Suppressor macrophage (primary cell): ENCODE data around the gene BMERB1.

ENCODE experiments used
- DNase-seq, 4 experiments: peaks; one replicate each; pipeline ENCODE4 v3.0.0-alpha.2; 2020 to 2022

The BMERB1 gene

DNA sequence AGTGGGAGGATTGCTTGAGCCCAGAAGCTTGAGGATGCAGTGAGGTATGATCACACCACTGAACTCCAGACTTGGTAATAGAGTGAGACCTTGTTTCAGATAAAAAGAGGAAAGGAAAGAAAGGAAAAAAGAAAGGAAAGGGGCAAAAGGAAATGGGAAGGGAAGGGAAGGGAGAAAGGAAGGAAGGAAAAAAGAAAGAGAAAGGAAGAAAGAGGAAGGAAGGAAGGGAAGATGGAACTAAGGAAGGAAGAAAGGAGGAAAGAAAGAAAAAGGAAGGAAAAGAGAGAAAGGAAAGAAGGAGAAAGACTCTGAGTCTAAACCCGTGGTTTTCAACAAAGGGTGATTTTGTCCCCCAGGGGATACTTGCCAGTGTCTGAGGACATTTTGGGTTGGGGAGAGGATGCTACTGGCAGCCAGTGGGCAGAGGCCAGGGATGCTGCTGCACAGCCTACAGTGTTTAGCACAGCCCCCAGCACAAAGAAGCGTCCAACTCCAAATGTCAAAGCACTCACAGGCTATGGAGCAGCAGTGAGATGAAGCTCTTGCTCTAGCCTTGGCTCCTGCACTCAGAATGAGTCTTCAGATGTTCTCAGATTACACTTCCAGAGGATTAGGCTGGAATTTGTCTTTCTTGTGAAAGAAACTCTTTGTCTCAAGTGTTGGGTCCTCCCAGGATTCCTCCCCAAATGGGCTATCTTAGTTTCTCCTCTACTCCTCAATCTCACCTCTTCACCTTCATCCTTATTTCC, 64.2 kb downstream of the BMERB1 start:
- no peak for DNase-seq

DNA sequence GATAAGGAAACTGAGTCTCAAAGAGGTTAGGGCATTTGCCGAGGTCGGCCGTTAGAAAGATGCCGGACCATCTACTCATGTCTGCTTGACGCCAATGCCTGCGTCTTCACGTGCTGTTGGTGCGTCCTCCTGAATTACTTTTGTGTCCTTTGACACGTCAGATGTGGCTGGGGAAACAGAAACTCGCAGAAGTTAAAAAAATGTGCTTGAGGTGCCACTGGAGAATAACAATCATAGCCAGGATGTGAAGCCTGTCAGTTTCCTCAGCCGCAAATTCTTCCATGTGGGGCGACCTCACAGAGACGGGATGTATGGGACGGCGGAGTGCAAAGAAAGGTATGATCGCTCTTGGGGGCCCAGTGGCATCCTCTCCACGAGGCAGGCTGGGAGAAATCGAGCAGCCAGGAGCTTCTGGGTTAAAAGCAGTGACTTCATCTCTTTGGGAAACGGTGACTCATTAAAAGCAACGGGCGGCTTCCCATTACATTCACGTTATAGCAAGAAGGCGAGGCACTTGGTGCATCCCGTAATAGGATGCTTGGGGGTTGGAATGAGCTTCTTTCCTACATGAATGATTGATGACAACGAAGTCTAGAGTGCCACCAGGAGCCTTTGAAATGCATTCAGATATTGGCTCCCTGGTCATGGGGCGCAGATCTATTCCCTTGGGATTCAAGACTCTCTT, 67.8 kb downstream of the BMERB1 start:
- DNase-seq, result peak; percentile 43 to 57 (median 47)

DNA sequence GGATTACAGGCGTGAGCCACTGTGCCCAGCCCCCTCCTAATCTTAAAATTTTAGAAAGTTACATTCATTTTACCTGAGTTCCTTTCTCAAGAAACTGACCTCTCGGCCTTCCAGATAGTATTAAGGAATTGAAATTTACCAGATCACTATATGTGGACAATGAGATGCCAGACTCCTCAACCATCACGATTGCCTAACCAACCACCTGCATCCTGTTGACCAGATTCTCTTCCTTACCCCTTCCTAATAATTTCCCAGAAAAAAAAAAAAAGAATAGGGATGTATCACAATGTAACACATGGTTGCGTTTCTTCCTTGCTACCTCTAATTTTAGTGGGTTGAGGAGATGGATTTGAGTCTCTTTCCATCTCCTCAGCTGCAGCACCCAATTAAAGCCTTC, 72.1 kb downstream of the BMERB1 start:
- DNase-seq, result no peak

DNA sequence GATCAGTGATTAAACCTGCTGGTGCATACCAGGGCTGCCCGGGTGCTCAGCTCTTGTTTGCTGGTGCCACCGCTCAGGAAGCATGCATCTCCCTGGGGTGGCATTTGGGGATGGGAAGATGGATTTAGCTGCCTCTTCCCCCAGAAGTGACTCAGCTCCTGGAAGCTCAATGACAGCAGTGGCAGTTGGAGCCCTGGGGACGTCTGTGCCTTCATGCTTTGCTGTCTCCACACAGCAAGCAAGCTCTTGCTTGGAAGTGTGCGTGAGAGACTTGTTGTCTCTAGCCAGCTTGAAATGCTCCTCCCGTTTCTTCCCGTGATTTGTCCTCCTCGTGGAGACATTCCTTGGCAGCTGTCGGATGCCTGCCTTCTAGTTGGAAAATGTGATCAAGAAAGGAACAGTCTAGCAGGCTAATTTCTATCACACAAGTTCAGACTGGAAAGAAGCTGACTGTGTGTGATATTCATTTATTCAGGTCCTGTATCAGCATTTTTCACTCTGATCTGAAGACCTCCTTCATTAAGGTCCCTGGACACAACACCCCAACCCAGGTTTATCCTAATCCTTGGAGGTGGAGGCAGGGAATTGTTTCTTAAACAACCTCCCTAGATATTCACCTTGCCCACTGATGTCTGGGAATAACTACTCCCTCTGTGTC, 73.0 kb downstream of the BMERB1 start:
- peak in 2 of 4 experiments; percentile 23 for DNase-seq

DNA sequence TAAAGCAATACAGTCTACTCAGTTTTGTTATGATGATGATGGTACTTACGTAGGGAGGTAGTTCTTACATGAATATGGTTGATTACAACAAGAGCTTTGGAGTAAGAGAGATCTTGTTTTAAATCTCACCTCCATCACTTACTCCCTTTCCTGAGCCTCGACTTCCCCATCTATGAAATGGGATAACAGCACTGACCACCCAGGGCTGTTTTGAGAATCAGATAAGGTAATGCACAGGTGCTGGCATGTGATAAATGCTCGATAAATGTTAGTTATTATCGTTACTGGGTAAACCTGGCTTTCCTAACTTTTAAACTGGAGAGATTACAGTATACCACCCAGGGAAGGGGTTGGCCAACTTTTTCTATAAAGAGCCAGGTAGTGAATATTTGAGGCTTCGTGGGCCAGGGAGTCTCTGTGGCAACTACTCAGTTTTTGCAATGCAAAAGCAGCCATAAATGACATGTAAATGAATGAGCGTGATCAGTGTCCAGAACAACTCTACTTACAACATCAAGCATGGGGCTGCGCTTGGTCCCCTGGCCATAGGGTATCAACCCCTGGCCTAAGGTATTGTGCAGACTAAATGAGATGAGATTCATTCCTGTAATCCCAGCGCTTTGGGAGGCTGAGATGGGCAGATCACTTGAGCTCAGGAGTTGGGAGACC, 73.7 kb downstream of the BMERB1 start:
- DNase-seq, result no peak

DNA sequence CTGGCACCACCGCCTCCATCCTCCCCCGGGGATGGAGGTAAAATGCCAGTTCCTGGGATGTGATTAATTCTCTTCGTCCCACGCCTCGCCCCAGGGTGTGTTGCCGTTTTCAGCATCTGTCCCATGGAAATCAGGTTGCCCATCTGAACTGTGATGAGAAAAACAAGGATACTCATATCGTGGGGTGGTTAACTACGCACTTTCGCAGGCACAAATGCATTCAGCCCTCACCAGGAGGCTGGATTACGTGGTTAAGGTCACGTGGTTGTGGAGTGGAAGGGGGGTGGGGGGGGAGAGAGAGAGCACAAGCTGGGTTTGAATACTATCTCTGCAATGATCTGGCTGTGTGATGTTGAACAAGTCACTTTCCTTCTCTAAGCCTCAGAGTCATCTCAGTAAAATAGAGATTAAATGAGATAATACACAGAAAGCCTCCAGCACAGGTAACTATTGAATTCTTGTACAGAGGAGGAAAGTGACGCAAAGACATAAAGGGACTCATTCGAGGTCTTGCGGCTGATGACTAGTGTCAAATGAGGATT, 74.7 kb downstream of the BMERB1 start:
- DNase-seq, result no peak

DNA sequence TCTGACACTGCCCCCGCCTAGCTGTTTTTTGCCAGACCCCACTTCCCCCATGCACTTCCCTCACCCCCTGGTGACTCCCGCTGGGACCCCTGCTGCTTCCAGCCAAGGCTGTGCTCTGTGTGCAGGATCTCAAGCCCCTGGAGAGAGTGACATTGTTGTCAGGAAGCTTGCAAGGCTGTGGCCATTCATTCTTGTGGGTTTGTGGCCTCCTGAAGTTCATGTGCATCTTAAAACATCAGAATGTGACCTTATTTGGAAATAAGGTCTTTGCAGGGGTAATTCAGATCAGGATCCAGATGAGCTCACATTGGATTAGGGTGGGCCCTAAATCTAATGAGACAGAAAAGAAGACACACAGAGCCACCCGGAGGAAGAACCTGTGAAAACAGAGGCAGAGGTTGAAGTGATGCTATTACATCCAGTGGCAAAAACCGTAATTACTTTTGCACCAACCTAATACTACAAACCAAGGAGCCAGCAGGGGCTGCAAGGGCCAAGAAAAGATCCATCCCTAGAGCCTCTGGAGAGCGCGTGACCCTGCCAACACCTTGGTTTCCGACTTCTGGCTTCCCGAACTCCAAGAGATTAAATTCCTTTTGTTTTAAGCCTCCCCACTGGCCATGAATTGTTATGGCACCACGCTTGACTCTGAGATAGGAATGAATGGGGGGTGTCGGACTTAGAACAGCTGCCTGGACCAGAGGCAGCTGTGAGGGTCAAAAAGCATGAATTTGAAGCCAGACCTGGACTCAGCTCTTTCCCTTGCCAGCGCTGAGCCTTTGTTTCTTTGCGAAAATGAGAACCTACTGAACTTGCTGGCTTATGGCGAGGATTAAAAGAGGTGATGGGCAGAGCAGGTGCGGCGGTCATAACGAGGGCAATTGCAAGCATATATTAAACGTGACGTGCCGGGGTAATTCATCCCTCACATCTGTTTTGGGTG, 75.5 kb downstream of the BMERB1 start:
- DNase-seq, result no peak

DNA sequence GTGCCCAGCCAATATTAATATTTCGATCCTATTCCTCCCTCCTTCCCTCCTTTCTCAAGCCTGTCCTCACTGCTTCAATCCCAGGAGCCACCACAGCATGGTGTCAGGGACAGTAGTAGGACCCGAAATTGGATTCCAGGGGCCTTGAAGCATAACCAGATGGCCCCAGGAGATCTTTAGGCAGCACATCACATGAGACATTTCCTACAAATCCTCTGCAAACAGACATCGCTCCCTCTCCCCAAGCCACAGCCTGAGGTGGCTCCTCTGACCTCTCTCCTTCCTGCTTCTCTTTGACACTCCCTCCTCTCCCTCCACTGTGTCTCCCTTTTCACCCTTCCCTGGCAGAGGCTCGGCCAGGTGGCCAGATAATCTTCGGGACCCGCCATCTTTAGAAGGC, 76.6 kb downstream of the BMERB1 start:
- no peak for DNase-seq

DNA sequence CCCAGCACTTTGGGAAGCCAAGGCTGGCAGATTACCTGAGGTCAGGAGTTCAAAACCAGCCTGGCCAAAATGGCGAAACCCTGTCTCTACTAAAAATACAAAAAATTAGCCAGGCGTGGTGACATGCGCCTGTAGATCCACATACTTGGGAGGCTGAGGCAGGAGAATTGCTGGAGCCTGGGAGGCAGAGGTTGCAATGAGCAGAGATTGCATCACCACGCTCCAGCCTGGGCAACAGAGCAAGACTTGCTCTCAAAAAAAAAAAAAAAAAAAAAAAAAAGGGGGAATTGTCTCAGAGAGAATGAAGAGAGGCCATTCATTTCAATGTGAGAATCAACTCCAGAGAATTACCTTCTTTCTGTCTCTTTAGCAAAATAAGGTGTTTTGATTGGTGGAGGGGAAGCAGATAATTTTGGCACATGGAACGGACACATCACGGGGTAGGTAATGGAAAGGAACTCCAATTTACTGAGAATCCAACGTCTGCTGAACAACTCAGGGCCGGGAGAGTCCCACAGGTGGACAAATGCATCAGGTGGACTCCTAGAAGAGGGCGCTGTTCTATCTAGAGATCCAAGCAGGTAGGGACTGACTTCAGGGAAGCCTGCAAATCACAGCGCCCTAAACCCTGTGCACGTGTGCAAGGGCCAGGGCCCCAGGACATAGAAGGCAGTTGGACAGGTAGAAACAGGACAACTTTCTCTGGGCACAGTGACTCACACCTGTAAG, 77.5 kb downstream of the BMERB1 start:
- DNase-seq, result no peak

DNA sequence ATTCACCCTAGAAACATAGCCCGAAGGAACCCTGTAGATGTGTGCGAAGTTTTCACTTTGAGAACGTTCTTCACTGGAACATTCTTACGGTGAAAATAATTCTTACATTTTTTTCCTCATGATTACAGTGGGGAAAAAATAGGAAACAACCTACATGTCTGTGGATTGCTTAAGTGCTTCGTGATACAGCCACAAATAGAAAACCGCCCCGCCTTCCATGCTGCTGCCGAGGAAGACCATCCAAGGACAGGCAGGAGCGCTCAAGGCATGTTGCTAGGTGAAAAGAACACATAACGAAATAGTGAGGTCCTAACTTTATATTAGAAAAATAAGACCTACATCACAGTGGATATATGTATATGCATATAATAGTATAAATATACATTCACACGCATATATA, 78.8 kb downstream of the BMERB1 start:
- peak in 3 of 4 experiments; percentile 46 to 59 (median 54) for DNase-seq

DNA sequence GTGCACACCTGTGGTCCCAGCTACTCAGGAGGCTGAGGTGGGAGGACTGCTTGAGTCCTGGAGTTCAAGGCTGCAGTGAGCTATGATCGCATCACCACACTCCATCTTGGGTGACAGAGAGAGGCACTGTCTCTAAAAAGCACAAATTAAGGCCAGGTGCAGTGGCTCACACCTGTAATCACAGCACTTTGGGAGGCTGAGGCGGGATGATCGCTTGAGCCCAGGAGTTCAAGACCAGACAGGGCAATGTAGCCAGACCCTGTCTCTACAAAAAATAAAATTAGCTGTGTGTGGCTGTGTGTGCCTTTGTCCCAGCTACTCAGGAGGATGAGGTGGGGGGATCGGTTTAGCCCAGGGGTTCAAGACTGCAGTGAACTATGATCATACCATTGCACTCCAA, 81.6 kb downstream of the BMERB1 start:
- DNase-seq, result no peak

DNA sequence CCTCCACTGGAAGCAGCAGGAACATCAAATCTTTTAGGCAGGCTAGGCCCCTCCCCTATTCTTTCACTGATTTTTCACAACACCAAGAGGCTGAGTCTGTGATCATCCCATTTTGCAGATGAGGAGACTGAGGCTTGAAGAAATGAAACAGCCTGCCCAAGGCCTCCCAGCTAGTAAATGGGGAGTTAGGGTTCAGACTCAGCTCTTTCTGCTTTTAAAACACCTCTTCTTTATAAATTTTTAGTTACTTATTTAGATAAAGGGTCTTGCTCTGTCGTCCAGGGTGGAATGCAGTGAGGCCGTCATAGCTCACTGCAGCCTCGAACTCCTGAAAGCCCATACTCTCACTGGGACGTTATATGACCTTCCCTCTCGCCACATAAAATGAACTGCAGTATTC, 82.2 kb downstream of the BMERB1 start:
- DNase-seq, result no peak

DNA sequence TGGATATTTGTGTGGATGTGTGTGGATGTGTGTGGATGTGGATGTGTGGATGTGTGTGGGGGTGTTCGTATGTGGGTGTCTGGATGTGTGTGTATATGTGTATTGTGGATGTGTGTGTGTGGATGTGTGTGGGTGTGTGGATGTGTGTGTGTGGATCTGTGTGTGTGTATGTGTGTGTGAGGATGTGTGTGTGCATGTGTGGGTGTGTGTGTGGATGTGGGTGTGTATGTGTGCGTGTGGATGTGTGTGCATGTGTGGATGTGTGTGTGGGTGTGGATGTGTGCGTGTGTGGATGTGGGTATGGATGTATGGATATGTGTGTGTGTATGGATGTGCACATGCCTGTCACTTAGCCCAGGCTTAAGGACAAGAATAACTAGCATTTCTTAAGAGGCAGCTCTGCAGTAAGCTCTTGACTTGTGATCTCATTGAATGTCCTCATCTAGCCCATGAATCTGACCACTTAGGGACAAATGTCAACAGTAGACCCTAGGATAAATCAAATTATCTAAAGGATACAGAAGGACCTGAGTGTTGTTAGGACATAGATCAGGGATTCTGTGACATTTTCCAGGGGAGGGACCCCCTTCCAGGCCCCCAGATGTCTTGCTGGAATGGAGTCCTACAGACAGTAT, 83.5 kb downstream of the BMERB1 start:
- DNase-seq, result peak in 1 of 4 experiments; percentile 47

DNA sequence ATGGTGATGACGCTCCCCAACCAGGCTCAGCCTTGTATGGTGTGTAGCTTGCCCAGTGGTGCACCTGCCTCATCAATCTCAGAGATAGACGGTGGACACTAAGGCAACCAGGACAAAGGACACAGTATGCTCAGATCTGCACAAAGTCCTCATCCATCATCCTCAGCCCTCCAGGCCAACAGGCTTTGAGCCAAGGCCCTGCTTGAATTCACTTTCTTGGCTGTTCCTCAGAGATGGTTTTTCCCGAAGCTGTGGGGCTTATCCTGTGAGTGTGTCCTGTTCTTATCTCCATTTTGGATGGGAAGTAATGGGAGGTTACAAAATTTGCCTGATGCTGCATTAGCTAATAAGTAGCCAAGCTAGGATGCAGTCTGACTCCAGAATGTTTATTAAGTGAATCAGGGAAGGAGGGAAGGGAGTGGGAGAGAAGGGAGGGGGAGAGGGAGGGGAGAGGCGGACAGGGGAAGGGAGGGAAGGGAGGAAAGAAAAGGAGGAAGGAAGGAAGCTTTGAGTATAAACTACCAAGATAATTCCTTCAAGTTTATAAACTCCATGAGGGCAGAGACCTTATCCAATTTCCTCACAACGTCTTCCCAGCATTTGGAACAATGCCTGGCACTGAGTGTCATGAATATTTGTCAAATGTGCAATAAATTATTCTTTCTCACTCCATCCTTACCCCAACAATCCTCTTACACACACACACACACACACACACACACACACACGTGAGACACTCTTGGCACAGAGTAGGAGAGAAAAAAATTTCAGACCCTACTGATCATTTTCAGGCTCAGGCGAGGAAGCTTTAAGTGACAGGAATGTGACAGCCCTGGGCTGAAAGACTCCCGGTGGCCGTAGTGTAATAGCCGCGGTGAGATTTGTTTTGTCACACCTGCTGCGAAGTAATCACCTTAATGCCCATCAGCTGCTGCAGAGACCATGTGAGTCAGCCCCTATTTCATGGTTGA, 84.3 kb downstream of the BMERB1 start:
- DNase-seq, result no peak

DNA sequence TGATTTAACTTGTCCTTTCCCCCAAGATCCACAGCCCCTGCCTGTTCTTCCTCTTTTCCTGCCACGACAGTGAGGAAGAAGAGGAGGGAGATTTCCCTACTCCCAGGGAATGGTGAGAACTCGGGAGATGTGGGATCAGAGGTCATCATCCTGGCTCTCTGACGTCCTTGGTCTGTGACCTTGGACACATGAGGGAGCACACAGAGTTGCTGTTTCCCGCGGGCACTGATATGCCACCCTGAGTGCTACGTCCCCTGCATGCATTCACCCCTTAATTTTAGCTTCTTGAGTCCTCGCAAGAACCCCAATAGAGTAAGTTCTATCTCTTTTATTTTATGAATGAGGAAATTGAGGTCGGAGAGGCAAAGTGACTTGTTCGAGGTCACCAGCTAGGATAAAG, 85.4 kb downstream of the BMERB1 start:
- peak in 2 of 4 experiments; percentile 38 to 43 for DNase-seq

DNA sequence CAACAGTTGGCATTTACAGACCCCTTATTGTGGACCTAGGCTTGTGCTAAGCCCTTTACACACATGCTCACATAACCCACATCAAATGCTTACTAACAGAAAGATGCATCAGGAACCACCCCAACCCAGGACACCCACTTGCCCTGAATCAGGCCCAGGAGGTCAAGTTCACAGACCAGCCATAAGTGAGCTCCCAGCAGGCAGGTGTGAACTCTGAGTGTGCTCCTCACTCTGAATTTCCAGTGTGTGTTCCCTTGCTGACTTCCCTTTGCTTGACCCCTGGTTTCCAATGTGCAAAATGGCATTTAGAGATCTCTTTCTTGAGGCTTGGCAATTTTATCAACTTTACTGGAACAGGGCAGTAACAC, 87.0 kb downstream of the BMERB1 start:
- peak in 3 of 4 experiments; percentile 13 to 31 (median 20) for DNase-seq

DNA sequence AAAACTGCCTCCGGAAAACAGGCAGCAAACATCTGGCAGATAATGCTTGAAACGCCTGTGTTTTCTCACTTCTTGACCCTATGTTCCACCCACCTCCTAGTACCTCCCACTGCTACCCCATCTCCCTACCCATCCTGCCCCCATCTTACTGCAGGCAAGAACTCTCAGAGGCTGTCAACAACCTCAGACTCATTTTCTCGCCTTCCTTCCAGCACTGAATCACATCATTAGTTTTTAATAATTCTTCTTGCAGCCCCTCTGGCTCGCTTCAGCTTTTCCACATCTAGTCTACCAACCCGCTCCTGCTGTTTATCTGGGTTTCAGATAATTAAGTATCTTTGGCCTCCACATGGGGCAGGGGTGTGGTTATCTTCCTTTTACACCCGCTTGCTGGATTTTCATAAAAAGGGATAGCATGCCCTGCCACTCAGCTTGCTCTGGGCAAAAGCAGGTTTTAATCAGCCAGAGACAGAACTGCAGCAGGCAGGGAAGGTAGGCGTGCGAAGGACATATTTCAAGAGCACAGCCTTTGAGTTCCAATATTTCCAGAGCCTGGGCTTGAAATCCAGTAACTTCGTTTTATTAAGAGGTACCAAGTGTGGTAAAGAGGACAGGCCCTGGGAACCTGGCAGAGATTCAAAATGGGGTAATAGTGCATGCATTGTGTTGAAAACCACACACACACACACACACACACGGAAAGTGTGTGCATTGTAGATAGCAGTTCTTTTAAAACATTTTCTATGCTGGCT, 87.5 kb downstream of the BMERB1 start:
- peak in 2 of 4 experiments; percentile 13 to 34 for DNase-seq

DNA sequence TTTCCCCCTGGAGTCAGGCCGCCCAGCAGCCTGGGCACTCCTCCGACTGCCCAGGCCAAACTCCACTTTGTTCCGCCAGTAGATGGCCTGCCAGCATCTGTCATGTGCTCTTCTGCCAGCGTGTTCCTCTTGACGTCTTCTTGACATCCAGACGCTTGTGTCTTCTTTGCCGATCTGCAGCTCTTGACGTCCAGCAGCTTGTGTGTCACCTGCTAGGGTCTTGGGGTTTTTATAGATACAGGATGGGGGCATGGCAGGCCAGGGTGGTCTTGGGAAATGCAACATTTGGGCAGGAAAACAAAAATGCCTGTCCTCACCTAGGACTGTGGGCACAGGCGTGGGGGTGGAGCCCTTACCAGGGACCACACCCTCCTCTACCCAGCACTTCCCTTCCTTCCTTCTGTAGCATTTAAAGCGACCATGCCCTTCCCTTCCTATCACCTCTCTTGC, 88.7 kb downstream of the BMERB1 start:
- DNase-seq, result peak; percentile 67 to 86 (median 84)
